HEK293T (cell line): ENCODE results near the gene CALHM5.

Experiments used
- BHLHE40 ChIP-seq: fragments of 450-650 bp; IDR thresholded peaks from 2 replicates; pipeline ENCODE4 v1.6.1; 2016; ENCODE audit warnings: mild to moderate bottlenecking, moderate library complexity, borderline replicate concordance
- CTBP1 ChIP-seq: fragments of 450-650 bp; IDR thresholded peaks from 2 replicates; pipeline ENCODE4 v1.6.1; 2016; ENCODE audit warnings: borderline replicate concordance
- ELF4 ChIP-seq: fragments of 450-650 bp; IDR thresholded peaks from 2 replicates; pipeline ENCODE4 v1.6.1; 2017; ENCODE audit warnings: antibody characterized with exemption
- FOXA1 ChIP-seq: fragments of 450-650 bp; IDR thresholded peaks from 2 replicates; pipeline ENCODE4 v1.6.1; 2016; ENCODE audit warnings: mild to moderate bottlenecking
- FOXK2 ChIP-seq: fragments of 450-650 bp; IDR thresholded peaks from 2 replicates; pipeline ENCODE4 v1.6.1; 2016; ENCODE audit warnings: mild to moderate bottlenecking
- FOXM1 ChIP-seq: fragments of 450-650 bp; IDR thresholded peaks from 2 replicates; pipeline ENCODE4 v1.6.1; 2017; ENCODE audit warnings: mild to moderate bottlenecking, borderline replicate concordance
- HDGF ChIP-seq: fragments of 450-650 bp; IDR thresholded peaks from 2 replicates; pipeline ENCODE4 v1.6.1; 2017; ENCODE audit warnings: antibody characterized with exemption, borderline replicate concordance
- LEF1 ChIP-seq: fragments of 450-650 bp; IDR thresholded peaks from 2 replicates; pipeline ENCODE4 v1.6.1; 2017; ENCODE audit warnings: mild to moderate bottlenecking, borderline replicate concordance
- NFRKB ChIP-seq: fragments of 450-650 bp; IDR thresholded peaks from 2 replicates; pipeline ENCODE4 v1.6.1; 2016; ENCODE audit warnings: mild to moderate bottlenecking, moderate library complexity
- SP1 ChIP-seq: fragments of 450-650 bp; IDR thresholded peaks from 2 replicates; pipeline ENCODE4 v1.6.1; 2017
- ZNF384 ChIP-seq: fragments of 450-650 bp; IDR thresholded peaks from 2 replicates; pipeline ENCODE4 v1.6.1; 2016

GRCh38 chr6:116531675-116532570 is 20.5 kb downstream of the CALHM5 start:
- no peak for TF ChIP-seq CTBP1
- TF ChIP-seq SP1 = no peak
- TF ChIP-seq ELF4 = no peak
- TF ChIP-seq BHLHE40 = no peak
- TF ChIP-seq FOXA1 = no peak
- no peak for TF ChIP-seq FOXM1
- no peak for TF ChIP-seq ZNF384
- TF ChIP-seq LEF1 = no peak
- no peak for TF ChIP-seq NFRKB
- TF ChIP-seq FOXK2 = no peak
- no peak for TF ChIP-seq HDGF
